ENCODE measurements around the gene SKI. TPM values are rescaled to one million over a fixed set of nuclear protein-coding genes. Genes with fewer than 3 reads are reported as not detected.

The SKI gene
- polyA plus RNA-seq, 1 donor from 2014 or later: 0.78 TPM

DNA sequence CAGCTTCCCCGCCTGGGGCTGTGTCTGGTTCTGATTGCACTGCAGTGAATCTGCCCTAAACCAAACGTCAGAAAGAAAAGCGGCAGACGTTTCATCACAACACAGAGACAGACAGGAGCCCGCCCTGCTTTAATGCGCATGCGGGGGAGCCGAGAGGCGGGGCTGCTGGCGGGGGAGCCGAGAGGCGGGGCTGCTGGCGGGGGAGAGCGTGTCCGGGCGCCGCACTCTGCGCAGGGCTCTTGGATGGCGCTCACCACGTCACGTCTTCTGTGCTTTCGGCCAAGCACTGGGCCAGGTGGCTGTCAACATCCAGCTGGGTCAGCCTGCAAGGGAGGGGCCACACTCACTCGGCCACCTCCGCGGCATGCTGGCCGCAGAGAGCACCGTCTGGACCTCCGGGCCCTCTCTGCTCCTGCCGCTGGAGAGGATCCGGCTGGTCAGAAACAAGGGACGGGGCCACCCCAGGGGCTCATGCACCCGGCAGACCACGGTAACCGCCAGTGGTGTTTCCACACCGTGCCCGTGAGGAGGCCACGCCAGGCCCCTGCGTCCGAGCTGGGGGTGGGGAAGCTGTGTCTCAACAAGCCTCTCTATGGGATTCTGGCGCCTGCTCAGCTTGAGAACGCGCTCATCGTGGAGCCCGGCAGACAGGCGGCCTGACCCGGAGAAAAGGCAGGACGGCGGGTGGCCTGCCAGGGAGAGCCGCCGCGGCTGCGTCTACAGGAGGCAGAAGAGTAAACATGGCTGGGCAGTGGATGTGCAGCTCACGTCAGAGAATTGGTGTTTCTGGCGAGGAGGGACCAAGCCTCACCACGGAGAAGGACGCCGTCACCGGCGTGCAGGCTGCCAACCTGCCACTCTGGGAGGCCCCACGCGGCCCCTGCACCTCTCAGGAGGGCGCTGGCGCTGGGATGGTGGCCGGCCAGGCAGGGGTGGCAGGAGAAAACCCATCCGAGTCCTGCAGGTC lies 38.4 kb upstream of the SKI start:
- Mint-ChIP-seq H3K4me3 (peak overlapping the region; percentile 75 to 92 (median 85)), H3K4me1 (peaks cover 5 to 6% (median 6%) of the 10 kb centered on the region in 3 donors), H3K27ac (peak overlapping the region; percentile 76 to 95 (median 90)), H3K9me3 (no peaks in the 10 kb centered on the region), H3K36me3 (peaks cover 1% of the 10 kb centered on the region), H3K27me3 (no peaks in the 10 kb centered on the region)

DNA sequence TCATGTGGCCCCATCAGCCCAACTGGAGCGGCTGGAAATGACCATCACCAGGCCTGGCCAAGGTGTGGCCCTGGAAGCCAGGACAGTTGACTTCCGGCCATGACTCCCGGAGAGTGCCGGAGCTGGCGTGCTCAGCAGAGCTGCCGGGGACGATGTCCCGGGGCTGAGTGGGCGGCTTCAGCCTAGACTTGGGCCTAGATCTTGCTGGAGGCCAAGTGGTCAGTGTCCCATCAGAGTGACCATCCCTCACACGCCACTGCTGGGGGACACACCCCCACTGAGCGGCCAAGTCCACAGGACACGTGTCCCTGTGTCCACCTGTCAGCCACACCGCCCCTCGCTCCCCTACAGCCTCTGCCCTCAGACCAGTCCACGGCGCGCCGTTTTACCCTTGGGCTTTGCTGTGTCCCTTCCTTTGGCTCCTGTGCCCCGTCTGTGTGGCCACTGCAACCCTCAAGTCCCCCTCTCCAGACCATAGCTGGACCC lies 37.6 kb upstream of the SKI start:
- H3K27ac Mint-ChIP-seq: peak overlapping the region in 2 of 3 donors; percentile 45 to 87
- peak overlapping the region in 3 of 4 donors; percentile 65 to 70 (median 68) for H3K4me3 Mint-ChIP-seq

DNA sequence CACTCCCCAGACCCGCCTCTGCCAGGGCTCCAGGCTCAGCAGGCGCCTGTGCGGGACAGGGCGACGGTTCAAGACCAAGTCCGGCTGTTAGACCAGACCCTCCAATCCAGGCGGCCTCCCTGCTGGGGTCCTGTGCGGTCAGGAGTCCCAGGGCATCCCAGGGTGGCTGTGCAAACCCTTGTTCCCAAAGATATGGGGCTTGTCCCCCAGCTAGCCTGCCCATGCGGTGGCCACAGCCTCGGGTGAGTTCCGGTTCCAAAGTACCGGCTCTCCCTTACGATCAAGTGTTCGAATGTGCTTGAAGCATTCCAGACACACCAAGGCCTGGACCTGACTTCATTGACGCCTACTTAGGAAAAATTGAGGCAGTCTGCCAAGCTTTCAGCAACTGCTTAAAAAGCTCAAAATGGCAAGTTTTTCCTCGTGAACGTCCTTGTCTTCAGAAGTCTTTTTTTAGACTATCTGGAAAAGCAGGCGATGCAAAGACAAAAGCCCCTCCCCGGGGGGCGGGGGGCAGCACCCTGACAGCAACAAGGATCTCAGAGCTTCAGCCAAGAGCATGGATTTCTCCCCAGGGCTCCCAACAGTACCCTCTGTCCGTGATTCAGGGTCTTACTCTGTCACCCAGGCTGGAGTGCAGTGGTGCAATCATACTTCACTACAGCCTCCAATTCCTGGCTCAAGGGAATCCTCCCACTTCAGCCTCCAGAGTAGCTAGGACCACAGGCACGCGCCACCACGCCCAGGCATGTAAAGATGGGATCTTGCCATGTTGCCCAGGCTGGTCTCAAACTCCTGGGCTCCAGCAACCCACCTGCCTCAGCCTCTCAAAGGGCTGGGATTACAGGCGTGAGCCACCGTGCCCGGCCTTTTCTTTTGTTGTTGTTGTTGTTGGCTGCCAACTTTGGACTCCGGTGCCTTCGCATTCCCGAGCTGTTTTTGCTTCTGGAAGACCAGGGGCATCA lies 35.8 kb upstream of the SKI start:
- H3K27me3 Mint-ChIP-seq: no peaks in the 10 kb centered on the region
- peak overlapping the region in 2 of 3 donors; percentile 67 to 74 for H3K27ac Mint-ChIP-seq
- no peaks in the 10 kb centered on the region for H3K9me3 Mint-ChIP-seq
- peak overlapping the region in 3 of 4 donors; percentile 66 to 82 (median 68) for H3K4me3 Mint-ChIP-seq
- H3K4me1 Mint-ChIP-seq: peaks cover 4 to 5% (median 5%) of the 10 kb centered on the region in 3 donors
- no peaks in the 10 kb centered on the region for H3K36me3 Mint-ChIP-seq

More for the DNA sequence above, 37.6 kb upstream of the SKI start:
- H3K27me3 Mint-ChIP-seq: no peaks in the 10 kb centered on the region
- peaks cover 4 to 5% (median 5%) of the 10 kb centered on the region in 3 donors for H3K4me1 Mint-ChIP-seq
- peaks cover 1% of the 10 kb centered on the region for H3K36me3 Mint-ChIP-seq
- no peaks in the 10 kb centered on the region for H3K9me3 Mint-ChIP-seq

DNA sequence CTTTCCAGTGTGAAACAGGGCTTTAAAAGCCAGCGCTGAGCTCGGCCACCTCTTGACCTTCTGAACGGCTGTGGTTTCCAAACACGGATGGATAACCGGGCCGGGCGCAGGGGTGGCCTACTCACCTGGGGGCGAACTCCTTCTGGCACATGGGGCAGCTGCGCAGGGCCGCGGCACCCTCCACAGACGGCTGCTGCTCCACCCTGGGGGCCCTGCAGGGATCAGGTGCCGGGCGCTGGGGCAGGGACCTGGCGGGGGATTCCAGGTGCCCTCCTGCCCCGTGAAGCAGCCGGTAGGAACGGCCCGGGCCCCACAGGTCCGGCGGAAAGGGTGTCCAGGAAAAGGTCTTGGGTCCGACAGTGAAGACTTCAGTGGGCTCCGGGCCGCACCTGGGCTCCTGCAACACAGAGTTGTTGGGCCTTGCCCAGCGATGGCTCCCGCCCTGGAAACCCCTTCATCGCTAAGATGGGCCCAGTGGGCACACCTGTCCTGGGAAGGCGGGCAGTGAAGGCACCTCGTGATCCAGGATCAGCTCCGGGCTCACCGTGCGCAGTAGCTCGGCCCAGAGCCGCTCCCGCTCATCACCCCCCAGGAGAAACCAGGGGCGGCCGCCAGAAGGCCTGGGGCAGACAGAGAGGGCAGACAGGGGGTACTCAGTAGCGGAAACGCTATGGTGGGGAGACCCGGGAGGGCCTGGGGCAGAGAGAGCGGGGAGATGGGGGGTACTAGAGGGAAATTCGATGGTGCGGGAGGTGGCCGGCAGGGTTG lies 34.4 kb upstream of the SKI start:
- Mint-ChIP-seq H3K4me1 (peaks cover 4 to 5% (median 5%) of the 10 kb centered on the region in 3 donors), H3K36me3 (no peaks in the 10 kb centered on the region), H3K4me3 (peak overlapping the region; percentile 65 to 86 (median 76)), H3K27me3 (no peaks in the 10 kb centered on the region), H3K9me3 (no peaks in the 10 kb centered on the region), H3K27ac (no peak overlapping the region)

DNA sequence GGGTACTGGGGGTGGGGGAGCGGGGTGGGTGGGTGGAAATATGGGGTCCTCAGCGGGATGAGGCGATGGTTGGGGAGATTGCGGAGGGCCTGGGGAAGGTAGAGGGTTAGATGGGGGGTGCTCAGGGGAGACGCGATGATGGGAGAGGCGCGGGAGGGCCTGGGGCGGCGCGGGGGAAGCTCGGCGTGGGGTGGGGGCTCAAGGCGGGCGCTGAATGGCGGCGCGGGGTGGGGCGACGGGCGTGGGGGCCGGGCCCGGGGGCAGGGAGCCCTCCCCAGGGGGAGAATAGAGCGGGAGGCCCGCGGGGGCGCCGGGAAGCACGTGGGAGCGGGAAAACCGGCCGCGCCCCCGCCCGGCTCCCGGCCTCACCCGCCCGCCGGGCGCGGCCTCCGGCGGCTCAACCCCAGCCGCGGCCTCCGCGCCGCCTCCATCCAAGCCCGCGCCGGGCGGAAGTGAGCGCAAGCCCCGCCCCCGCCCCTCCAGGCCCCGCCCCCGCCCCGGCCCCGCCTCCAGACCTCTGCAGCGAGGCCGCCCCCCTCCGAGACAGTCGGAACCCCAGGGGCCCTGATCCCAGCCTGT lies 33.7 kb upstream of the SKI start, which contains the start of gene FAAP20:
Gene FAAP20 (minus strand): TSS at position 454 of the 579 bp plus-strand sequence. CDS start 23 bp downstream, at position 431.
- no peaks in the 10 kb centered on the region for H3K9me3 Mint-ChIP-seq
- H3K27me3 Mint-ChIP-seq: no peaks in the 10 kb centered on the region
- peak within 1 kb of the TSS; percentile 87 to 95 (median 93) for H3K4me3 Mint-ChIP-seq
- H3K4me1 Mint-ChIP-seq: peaks cover 2 to 7% (median 4%) of the 10 kb centered on the region in 3 donors
- peak within 1 kb of the TSS; percentile 85 to 96 (median 94) for H3K27ac Mint-ChIP-seq
- H3K36me3 Mint-ChIP-seq: no peaks in the 10 kb centered on the region

DNA sequence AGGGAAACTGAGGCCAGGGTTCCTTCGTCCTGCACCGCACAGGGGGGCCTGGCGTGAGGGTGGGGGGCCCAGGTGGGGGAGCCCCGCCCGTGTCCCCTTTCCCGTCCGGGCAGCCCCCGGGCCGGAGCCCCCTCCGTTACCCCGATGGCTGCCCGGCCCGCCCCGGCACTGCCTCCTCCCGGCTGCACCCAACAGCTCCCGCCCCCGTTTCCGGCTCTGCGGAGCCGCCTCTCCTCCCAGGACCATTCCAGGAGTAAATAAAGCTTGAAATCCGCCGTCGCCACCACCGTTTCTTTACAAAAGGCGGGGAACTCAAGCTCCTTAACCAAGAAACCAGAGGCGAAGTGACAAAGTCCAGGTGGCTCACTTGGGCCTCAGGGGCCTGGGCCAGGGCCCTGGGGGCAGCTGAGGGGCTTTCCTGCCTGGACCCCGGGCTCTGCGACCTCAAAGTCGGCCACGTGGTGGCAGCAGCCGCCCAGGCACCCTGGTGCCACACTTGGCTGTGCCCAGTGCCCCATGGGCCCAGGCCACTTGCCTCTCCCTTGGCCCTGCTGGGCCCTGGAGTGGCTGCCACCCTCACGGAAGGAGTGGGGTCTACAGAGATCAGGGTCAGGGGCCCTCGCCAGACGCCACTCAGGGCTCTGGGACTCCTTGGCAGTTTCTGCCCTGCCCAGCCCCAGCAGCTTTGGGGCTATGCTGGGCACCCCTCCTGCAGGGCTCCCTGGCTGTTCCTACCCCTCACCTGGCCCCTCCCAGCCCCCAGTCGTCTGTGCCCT lies 33.0 kb upstream of the SKI start:
- H3K4me1 Mint-ChIP-seq: peaks cover 0 to 13% (median 6%) of the 10 kb centered on the region in 3 donors
- H3K36me3 Mint-ChIP-seq: no peaks in the 10 kb centered on the region
- no peaks in the 10 kb centered on the region for H3K9me3 Mint-ChIP-seq
- peak overlapping the region; percentile 87 to 95 (median 93) for H3K4me3 Mint-ChIP-seq
- peak overlapping the region; percentile 85 to 96 (median 94) for H3K27ac Mint-ChIP-seq
- H3K27me3 Mint-ChIP-seq: no peaks in the 10 kb centered on the region

DNA sequence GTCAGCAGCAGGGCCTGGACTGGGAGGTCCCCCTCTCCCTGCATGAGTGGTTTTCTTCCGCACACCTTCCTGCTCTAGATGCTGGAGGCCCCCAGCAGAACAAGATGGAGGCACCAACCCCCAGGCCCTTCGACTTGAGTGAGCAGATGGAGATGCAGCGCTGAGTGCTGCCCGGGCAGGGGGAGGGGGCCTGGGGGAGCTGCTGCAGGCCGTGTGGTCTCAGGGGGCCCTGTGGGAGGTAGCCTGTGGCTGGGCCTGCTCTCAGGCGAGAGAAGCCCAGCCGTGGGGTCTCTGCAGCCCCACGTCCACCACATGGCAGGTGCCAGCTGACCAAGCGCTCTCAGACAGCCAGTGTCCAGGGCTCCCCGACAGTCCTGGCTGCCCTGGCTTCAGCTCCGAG lies 32.3 kb upstream of the SKI start:
- H3K4me3 Mint-ChIP-seq: no peak overlapping the region
- H3K27me3 Mint-ChIP-seq: no peaks in the 10 kb centered on the region
- no peaks in the 10 kb centered on the region for H3K36me3 Mint-ChIP-seq
- no peaks in the 10 kb centered on the region for H3K9me3 Mint-ChIP-seq
- H3K27ac Mint-ChIP-seq: no peak overlapping the region
- peaks cover 0 to 13% (median 6%) of the 10 kb centered on the region in 3 donors for H3K4me1 Mint-ChIP-seq

DNA sequence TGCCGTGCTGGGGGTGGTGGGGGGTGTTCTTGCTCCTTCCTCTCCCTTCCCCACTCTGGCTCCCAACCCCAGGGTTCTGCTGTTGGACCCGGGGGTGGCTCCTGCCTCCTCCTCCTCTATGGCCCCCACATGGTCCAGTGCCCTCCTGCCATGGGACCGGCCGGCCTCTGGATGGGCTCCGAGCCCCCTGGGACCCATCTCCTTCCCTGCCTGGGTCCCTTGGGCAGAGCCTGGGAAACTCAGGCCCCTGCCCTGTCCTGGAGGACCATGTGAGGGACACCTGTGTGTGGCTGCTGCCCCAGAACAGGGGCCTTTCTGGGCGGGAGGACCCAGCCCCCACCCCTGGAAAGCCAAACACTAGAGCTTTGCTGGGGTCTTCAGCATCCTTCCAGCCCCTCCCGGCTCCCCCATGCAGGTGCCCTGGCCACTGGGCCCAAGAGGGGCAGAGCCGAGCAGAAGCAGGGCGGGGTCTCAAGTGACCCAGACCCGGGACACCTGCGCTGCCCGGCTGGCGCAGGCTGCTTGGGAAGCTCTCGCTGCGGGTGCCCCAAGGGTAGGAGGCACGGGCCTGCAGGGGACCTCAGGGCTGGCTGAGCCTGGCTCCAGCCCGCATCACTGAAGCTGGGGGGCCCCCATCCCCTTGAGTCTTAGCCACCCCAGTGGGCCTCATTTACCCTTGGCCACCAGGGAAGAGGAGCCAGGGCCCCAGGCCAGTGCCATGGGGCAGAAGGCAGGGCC lies 31.0 kb upstream of the SKI start:
- H3K36me3 Mint-ChIP-seq: no peaks in the 10 kb centered on the region
- H3K4me1 Mint-ChIP-seq: peaks cover 0 to 13% (median 8%) of the 10 kb centered on the region in 3 donors
- no peaks in the 10 kb centered on the region for H3K9me3 Mint-ChIP-seq
- no peaks in the 10 kb centered on the region for H3K27me3 Mint-ChIP-seq
- H3K27ac Mint-ChIP-seq: no peak overlapping the region
- no peak overlapping the region for H3K4me3 Mint-ChIP-seq

DNA sequence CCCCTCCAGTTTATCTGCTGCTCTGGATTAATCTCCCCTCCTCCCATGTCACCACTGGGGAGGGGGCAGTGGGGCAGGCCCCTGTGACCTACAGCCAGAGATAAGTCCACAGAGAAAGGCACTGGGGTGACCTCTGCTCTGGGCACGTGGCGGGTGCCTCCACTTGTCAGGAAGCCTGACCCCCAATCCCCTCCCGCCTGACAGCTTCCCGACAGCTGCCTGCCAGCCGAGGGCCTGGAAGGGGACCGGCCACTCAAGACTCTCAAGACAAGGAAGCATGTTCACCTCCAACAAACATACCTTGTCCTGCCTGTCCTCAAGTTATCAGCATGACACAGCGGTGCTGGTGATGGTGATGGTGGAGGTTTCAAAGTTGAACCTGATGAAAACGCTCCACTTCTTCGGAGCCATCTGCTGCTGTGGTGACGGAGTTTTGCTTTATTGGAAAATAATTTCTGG lies 30.4 kb upstream of the SKI start:
- peaks cover 0 to 15% (median 9%) of the 10 kb centered on the region in 3 donors for H3K4me1 Mint-ChIP-seq
- no peaks in the 10 kb centered on the region for H3K27me3 Mint-ChIP-seq
- H3K27ac Mint-ChIP-seq: peak overlapping the region in 1 of 3 donors; percentile 53
- H3K9me3 Mint-ChIP-seq: no peaks in the 10 kb centered on the region
- H3K36me3 Mint-ChIP-seq: no peaks in the 10 kb centered on the region
- H3K4me3 Mint-ChIP-seq: peak overlapping the region in 1 of 4 donors; percentile 33

DNA sequence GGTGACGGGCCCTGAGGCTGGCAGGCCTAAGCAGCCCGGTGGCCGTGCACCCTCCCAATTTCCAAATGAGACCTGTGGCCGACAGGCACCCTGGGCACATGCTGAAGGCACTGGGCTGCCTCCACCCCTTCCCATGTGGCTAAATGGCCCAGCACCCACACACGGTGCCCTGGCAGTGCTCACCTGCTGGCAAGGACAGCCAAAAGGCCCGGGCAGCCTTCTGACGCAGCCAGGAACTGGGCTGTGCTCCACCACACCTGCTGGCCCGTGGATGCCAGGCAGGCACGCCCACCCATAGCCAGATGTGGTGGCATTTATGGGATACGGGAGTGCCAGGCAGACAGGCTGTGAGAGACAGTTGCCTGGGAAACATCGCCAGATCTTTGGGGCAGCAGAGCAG lies 29.5 kb upstream of the SKI start:
- Mint-ChIP-seq H3K36me3 (no peaks in the 10 kb centered on the region), H3K4me1 (peaks cover 0 to 16% (median 9%) of the 10 kb centered on the region in 3 donors), H3K9me3 (no peaks in the 10 kb centered on the region), H3K4me3 (peak overlapping the region in 2 of 4 donors; percentile 55 to 70), H3K27me3 (no peaks in the 10 kb centered on the region), H3K27ac (peak overlapping the region in 1 of 3 donors; percentile 88)

DNA sequence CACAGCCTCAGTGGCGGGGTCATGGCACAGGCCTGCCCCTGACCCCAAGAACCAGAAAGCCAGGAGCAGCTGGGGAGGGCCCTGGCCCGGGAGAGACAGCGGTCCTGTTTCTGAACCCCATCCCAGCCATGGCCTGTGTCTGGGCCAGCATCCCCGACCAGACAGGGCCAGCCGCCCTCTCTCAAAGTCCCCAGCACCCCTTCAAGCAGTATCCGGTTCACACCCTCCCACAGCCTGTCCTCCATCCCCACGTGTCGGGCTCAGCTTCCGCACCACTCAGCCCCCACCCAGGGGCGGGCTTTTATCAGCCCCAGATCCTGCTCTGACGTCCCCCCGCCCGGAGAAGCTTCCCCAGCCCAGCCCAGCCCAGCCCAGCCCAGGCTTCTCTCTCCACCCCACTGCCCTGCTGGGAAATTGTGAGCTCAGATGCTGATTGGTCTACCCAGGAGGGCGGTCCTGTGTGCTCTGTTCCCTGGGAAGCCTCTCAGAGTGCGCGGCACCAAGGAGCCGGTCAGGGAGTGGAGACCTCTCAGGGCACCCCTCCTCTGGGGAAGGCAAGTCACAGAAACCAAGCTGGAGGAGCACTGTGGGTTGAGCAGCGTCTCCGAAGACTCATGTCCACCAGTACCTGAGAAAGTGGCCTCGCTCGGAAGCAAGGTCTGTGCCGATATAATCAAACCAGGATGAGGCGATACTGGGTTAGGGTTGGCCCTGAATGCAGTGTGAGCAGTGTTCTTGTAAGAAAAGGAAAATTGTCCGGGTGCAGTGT lies 28.9 kb upstream of the SKI start:
- Mint-ChIP-seq H3K9me3 (no peaks in the 10 kb centered on the region), H3K27ac (peak overlapping the region; percentile 53 to 88 (median 69)), H3K4me1 (peaks cover 0 to 16% (median 11%) of the 10 kb centered on the region in 3 donors), H3K4me3 (peak overlapping the region; percentile 66 to 89 (median 78)), H3K27me3 (no peaks in the 10 kb centered on the region), H3K36me3 (no peaks in the 10 kb centered on the region)

All from IgD-negative memory B cell (primary cell).